Iris pigment epithelial cell (primary cell): ENCODE data around the gene MT1H.
"Not testable (repeated sequence)": the region's sequence is repeated elsewhere in the genome, so short reads cannot be mapped to it uniquely, and the experiment has no call there.

Source experiments
- DNase-seq: peaks from one replicate; pipeline ENCODE4 v3.0.0-alpha.2; 2011; ENCODE audit warnings: low read depth

MT1H gene

GRCh38 chr16:56665286-56666261 is 4.0 kb upstream of the MT1H start:
- DNase-seq, result not testable (repeated sequence)

GRCh38 chr16:56667581-56668571 is 1.7 kb upstream of the MT1H start, which contains the start of gene MT1G:
Gene MT1G (minus strand): TSS chr16:56668065. CDS start chr16:56667993, 72 bp downstream.
- peak; percentile 29 for DNase-seq

GRCh38 chr16:56669840-56670619 is 416 bp downstream of the MT1H start:
- DNase-seq, result no peak

GRCh38 chr16:56670620-56670934 is 963 bp downstream of the MT1H start:
- DNase-seq, result no peak

- DNase-seq, result not testable (repeated sequence)
Measured at GRCh38 chr16:56671691-56672090, 2.1 kb downstream of the MT1H start.

GRCh38 chr16:56672171-56672570 is 2.6 kb downstream of the MT1H start:
- DNase-seq, result not testable (repeated sequence)

GRCh38 chr16:56672761-56673536 is 3.3 kb downstream of the MT1H start:
- DNase-seq, result peak; percentile 15

GRCh38 chr16:56673921-56674320 is 4.3 kb downstream of the MT1H start:
- DNase-seq, result peak; percentile 33

- DNase-seq, result not testable (repeated sequence)
Measured at GRCh38 chr16:56674570-56674969, 5.0 kb downstream of the MT1H start.

- DNase-seq, result no peak
Measured at GRCh38 chr16:56675685-56676210, 6.1 kb downstream of the MT1H start.

GRCh38 chr16:56677474-56677873 is 7.9 kb downstream of the MT1H start:
- no peak for DNase-seq

GRCh38 chr16:56679078-56679730 is 9.6 kb downstream of the MT1H start:
- no peak for DNase-seq

GRCh38 chr16:56679818-56680217 is 10.2 kb downstream of the MT1H start:
- DNase-seq, result no peak

GRCh38 chr16:56681939-56682702 is 12.5 kb downstream of the MT1H start, which contains the start of gene MT1X:
Gene MT1X (plus strand): TSS chr16:56682470. CDS start chr16:56682541, 71 bp downstream.
- peak; percentile 85 for DNase-seq

- no peak for DNase-seq
Measured at GRCh38 chr16:56682703-56683397, 13.2 kb downstream of the MT1H start.

- DNase-seq, result no peak
Measured at GRCh38 chr16:56683424-56684172, 14.0 kb downstream of the MT1H start.

GRCh38 chr16:56684256-56684925 is 14.8 kb downstream of the MT1H start:
- no peak for DNase-seq
